CD4-positive, alpha-beta T cell treated with Interleukin-1 beta for 1 hour (primary cell): Measurements from ENCODE around the gene CABCOCO1.

Experiments used
- DNase-seq, 2 donors: peaks; one replicate each; pipeline ENCODE4 v3.0.0-alpha.2; 2020 to 2022

The CABCOCO1 gene

DNA sequence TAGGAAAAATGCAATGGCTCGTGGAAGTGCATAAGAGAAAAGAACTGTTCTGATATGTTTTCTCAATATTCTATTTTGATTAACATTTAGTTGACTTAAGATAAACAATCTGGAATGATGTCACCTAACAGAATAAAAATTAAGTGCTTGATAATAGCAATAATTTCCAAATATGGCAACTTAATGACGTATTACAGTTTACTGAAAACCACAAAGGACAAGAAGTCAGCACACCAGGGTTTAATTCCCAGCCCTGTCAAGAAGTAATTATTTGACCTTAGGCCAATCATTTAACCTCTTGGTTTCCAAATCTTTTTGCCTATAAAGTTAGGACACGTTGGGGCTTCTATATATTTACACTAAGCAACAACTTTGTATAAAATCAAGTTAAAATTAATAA is 95.7 kb downstream of the CABCOCO1 start:
- DNase-seq = no peak

DNA sequence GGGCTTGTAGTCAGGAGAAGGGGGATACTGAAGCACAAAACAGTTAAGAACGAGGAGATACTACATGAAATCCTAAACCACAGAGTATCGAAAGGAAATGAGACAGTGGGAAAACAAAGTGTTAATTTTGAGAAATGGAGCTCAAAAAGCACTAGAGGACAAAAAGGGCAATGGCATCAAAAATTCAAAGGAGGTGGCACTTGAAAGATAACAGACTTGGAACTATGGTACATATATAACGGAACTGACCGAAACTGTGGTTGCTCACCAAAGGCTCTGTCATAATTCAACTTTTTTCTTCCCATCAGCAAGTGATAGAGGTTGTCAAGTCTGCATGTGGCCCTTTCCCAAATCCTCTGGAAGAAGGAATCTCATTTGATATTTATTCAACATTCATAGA is 97.0 kb downstream of the CABCOCO1 start:
- no peak for DNase-seq

DNA sequence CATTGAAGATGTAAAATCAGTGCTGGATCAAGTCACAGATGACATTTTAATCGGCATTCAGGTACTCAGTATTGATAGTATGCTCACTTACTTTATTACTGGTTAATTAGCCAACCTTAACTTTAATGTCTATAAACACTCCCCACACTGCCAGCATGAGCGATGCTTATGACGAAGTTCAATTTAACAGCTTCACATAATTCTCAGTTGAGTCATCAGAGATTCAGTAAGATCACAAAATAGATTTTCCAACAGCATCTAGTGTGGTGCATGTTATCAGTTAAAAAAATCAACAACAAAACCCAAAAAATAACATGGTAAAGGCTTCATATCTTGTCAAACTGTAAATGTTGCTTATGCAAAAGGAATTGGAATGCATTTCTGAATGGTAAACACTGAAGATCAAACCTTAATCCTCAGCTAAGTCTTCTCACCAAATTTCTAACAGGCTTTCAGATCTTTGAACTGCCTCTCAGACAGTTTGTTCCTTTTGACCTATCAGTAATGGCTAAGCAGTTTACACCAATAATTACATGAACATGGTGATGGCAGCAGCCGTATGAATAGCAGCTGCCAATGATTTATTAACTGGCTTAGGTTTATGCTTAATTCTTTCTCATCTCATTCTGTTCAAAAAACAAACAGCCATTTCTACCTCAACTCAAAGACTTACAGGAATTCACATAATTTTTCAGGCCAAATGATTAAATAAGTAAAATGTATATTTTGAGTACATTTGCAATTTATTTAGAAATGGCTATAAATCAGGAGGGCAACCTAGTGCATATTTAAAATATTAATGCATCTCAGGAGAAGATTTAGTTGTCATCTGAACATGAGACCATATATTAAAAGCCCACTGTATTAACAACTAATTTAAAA is 98.5 kb downstream of the CABCOCO1 start:
- DNase-seq = no peak

DNA sequence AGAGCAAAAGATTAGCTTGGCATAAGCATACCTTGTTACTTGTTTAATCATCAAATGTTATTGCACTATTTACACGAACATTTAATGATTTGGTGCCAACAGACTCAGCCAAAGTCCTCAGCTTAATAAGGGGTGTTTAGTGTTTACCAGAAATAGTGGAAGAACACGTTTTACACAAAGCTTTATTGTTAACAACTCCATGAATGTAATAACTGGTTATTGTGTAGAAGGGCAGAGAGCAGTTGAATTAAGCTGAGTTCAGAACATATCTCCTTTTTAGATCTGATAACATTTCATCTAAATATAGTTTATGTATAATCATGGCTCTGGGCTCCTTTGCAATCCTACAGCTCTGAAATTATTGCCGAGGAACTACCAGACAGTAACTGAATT is 99.1 kb downstream of the CABCOCO1 start:
- no peak for DNase-seq

DNA sequence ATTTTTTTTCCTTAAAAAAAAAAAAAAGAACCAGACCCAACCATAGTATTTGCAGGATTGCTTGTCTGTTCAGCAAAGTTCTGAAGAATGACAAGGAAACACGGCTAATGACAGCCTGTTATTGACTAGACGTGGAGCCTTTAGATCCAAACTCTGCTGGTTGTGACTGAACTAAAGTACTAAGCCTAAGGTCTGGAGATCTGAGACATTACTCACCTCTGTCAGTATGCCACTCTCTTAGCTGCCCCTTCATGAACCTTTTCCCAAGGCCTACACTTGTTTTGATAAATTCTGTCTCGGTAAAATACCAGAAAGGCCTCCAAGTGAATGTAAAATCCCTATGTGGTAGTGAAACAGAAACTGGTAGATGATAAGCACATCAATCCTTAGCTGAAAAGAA is 101.0 kb downstream of the CABCOCO1 start:
- no peak for DNase-seq

DNA sequence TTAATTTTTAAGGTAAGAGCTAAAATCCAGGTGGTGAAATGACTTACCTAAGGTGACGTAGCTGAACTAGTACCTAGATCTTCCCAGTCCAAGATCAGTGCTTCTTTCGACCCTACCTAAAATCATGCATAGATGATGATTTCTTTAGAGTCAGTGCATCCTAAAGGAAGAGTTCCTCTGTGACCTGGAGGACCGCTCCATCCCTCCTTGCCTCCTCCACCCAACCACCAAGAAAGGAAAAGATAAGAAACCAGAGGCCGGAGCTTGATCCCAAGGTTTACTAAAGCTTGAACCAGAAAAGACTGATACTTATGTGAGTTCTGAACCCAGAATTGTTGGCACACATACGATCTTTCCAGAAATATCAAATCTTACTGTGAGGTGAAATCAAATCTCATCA is 101.8 kb downstream of the CABCOCO1 start:
- no peak for DNase-seq

DNA sequence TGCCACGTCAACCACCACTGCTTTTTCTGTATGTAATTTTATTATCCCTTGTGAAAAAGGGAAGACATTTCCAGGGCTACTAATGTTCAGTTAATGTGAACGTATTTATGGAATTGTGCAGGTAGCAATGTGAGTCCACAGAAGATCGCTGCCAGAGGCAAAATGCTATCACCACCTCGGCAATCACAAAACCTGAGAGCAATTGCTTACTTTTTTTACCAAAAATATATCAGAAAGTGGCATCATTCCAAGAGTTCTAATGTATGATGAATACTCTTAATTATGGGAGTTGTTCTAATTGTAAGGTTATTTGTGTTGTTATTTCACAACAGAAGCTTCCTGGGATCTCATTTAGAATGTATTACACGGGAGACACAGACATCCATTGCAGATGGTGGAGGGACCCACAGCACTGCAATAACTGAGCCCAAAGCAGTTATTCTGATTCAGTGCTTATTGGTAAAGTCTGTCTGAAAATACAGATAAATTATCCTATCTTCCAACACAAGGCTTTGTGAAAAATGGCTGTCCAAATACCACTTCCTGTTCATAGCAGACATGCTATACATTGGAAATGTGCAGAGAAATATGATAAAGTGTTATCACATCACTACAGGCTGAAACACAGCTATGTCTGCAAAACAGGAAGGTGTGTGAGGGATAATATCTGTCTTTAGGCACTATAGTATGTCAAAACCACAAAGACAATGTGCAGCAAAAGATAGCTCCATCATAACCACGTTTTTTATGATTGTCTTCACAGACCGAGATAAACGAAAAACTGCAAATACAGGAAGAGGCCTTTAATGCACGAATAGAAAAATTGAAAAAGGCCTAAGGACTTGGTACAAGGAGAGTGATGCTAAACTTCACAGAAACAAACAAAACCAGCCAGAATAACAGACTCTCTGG is 102.7 kb downstream of the CABCOCO1 start:
- DNase-seq = no peak

DNA sequence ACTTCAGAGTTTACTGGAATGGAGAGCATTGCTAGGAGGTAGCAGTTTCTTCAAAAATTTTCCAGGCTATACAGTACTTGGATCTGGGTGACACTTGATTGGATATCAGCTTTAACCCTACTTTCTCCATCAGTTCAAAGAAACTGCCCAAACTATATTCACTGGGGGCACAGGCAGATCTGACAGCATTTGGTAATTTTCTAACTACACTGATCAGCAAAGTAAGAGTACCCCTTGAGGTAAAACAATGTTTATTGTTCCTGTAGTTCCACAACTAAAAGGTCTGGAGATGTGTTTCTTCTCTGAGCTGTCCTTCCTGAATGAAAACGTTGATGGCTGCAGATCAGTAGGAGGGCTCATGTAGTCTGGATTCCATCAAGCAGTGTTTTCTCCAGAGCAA is 104.2 kb downstream of the CABCOCO1 start:
- DNase-seq = no peak

DNA sequence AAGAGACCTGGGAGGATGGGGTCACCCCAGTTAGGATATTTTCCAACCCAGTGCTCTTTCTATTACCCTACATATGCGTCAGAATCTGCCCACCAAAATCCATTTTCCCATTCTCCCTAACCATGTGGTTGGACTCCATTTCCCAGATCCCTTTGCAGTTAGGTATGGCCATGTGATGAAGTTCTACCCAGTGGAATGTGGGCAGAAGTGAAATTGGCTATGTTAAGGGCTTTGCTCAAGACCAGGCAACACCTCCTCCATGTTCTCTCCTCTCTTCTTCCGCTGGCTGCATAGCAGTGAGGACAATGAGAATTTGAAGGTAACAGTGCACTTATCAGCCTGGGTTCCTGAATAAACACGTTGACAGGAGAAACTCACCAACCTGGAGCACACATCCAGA is 111.3 kb downstream of the CABCOCO1 start:
- no peak for DNase-seq

DNA sequence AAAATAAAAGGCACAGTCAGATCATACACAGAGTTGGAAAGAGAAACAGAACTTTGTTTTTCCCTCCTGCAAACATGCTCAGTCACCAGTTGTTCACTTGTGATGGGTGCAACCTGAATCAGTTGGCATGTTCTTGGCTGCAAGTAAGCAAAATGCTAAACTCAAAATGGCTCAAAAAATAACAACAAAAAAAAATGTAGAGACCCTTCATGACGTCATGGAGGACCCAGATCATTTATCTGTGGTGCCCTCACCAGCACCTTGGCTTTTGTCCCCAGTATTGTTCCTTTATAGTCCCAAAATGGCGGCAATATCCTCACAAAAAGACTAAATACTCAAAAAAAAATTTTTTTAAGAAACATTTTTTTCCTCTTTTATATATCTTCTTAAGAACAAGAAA is 112.4 kb downstream of the CABCOCO1 start:
- DNase-seq = no peak

DNA sequence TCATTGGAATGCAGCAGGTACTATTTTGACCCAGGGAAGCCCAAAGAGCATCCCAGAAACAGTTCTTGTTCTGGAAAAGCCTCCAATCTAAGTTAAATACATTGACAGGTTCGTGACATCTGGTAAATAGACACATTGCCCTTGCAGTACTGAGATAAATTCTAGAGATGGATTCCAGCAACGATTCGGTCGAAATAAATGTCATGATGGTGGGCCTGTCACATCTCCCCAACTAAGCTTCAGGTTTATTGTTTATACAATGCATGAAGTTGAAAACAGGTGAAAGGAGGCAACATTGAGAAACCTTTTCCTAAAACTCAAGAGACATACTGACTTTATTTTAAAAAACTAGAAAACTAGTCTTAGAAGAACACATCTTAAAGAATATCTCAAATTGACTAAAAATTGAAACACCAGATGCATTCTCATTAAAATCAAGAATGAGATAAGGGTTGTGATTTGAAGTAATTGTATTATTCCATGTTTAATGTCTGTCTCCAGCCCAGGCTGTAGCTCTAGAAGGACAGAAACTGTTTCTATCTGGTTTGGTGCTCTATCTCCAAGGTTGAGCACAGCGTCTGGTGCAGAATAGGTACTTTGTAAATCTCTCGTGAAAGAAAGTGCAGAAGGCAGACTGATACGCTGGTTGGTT is 114.0 kb downstream of the CABCOCO1 start:
- DNase-seq = no peak

DNA sequence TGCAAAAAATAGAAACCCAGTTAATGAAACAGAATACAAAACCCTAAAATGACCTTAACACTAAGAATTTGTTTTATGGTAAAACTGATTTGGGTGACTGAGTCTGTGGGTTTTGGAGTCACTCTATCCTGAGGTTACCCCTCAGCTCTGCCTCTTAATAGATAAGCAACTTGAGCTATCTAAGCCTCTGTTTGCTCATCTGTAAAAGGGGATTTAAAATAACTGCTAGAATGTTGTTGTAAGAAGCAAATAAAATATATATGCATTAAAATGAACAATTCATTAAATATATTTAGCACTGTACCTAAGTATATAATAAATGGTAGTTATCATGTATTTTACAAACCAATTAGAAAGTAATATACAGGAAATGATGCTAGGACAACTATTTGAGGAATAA is 115.4 kb downstream of the CABCOCO1 start:
- DNase-seq = no peak

DNA sequence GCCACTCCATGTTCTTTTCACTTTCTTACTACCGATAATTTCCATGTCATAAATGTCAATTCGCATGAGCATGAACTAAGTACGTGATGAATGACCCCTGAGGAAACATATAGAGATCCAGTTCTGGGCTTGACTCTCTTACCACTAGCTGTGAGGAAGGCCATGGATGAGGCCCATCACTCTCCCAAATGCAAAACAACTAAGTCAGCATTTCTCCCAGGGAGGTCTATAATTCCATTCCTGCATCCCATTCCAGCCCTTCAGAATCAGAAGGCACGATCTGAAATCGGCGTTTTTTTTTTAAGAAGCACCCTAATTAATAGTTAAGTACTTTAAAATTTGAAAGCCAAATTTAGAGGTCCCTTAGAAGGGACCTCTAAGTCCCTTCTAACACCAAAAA is 116.5 kb downstream of the CABCOCO1 start:
- no peak for DNase-seq

DNA sequence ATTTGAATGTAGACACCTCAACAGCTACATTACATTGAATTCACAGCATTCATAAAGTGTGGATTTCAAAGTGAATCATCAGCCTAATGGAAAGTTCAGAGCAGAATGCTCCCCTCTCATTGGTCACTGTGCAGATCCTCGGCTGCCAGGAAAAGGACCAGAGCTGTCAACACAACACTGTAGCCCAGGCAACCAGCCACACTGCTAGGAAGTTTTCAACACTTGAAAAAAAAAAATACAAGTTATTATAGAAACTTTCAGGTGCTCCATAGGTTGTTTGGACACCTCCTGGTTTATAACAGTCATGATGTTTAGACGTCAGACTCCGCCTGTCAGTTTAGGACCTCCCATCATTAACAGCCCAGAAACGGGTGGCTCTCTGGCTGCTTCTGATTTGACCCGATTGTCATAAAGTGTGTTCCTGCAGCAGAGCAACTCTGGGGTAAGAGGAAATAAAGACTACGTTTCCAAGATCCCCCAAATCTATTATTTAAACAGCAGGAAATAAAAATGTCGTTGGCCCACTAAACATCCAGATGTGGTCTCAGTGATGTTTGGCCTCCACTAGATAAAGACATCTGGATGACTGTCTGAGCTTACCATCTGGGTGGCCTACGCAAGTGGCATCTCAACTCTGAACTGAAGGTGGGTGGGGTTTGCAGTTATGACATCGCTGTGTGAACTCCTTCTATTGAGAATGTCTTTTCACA is 117.4 kb downstream of the CABCOCO1 start:
- peak; percentile 1 to 21 for DNase-seq

DNA sequence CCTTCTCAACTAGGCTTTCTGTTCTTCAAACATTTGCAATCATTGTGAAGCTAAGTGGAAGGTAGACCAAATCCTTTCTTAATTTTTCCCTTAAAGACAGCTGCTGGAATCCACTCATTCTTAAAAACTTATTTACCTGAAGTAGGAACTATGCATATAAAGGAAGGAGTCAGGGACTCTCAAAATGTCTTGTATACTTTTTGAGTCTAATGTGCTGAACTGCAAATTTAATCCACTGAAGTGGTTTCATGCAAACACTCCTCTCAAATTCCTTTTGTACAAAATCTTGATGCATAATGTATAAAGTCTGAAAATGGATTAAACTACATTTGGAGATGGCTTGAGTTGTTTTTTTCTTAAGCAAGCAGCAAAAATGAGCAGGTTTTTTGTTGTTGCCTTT is 118.0 kb downstream of the CABCOCO1 start:
- DNase-seq = no peak

DNA sequence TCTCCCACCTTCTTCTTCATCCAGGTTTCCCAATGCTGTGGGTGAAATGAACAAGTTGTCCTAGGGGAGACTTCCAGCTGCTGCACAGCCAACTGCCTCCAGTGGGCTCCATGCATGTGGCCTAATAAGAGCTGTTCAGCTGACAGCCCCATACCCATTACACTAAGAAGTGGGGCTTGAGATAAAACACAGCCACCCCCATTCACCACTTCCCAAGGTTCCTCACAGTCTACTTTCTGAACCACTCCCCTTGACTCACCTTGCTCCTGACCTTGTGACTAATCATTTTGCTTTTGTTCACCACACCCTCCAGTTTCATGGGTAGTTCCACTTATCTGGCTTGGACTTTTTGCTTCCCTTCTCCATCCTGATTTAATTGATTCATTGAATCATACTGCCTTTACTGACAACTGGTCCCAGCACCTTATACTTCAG is 119.3 kb downstream of the CABCOCO1 start:
- no peak for DNase-seq

DNA sequence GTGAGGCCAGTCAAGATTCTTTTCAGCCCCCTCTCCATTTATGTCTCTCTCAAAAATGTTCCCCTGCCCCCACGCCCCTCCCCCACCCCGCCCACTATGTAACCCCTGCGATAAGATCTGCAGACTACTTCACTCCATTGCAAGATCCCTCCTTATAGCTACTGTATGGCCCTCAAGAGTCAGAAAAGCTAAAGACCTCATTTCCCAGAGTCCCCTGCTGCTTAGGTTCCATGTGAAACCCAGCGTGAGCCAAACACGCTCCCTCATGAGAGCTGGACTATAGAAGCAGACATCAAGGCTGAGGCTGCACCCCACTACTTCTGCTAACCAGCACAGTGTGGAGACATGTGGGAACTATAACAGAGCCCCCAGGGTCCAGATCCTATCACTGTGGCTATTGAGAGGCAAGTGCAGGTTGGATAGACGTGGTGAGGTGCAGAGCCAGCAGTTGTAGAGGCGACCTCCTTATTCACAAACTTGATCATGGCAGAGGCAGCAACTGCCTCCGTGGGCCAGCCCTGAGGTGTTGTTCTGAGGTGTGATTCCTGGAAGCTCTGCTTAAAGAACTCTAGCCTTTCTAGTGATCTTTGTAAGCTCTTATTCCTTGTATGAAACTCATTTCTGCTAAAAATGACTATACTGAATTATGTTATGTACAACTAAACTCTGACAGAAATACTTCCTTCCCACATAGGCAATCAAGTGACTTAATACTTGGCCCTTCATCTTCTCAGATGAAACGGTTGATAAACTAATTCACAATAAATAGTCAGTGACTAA is 121.8 kb downstream of the CABCOCO1 start:
- DNase-seq = no peak

DNA sequence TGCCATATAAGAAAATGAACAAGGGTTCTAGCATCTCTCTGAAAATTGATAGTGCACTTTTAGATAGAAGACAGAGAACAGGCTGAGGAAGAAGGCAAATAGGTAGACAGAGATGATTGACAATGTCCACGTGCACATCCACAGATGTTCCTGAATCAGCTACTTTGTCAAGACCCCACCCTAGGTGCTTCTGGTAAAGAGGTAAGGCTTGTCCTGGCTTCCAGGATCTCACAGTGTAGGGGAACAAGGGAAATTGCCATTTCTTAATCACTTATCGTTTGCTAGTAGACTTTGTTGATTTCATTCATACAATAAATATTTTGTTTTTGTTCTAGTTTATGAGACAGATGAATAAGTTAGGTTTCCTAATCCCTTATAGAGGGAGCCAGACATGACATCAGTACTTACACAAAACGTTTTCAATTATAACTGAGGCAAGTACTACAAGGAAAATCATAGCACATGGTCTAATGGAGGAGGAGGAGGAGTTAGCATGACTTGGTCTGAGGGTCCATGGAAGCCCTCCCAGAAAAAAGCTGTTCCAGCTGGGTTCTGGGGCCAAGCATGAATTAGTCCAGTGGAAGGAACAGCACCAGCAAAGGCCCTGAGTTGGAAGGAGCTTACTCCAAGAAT is 122.9 kb downstream of the CABCOCO1 start:
- no peak for DNase-seq

DNA sequence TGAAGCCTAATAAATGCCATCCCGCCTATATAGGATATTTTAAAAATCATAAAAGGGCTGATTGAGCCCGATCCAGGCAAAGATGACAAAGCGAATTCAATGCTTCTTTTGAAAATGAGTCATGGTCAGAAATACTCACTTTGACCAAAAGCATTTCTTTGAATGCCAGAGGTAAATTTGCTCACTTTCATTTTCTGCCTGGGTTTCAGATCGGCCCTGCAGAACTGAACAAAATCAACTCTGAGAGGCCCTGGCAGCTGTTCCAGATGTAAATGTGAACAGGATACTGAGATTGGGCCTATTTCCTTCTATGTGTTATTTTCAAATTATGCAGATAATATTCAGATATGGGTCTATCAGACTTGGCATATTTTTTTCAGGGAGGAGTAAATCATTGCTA is 124.0 kb downstream of the CABCOCO1 start:
- DNase-seq = no peak

DNA sequence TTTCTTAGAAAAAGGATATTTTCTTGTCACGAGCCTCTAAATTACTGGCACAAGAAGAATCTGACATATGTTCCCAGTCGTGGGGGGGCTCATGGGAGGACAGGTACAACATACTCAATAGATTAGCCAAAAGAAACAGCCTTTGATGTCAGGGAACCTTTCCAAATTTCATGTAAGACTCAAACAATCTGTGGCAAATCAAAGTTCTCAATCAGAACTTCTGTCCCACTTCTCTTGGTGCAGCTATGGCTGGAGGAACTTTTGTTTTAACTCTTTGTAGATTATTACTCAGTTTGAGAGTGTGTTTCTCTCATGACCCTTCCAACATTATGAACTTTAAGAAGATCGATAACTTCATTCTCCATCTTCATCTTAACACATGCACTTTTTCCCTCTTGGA is 124.4 kb downstream of the CABCOCO1 start:
- no peak for DNase-seq

DNA sequence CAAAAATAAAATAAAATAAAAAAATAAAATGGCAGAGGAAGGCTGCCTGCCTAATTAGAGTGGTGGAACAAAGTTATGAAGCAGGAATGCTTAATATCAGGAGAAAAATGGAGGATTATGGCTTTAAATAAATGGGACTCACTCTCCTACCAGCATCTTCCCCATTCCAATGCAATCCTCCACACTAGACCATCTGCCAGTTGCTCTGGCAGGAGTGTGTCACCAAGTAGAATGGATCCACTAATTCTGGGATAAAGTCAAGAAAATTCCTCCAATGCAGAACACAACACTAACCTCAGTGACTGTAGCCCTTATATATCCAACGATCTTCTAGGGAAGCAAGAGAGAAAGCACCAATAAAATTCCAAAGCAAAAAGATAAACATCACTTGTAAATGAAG is 126.3 kb downstream of the CABCOCO1 start:
- no peak for DNase-seq
